Measurements from ENCODE around the gene FASTKD3. TPM values are rescaled to one million over a fixed set of nuclear protein-coding genes. Genes with fewer than 3 reads are reported as not detected.

FASTKD3 gene
- total and polyA plus RNA-seq, 2 donors (not counting 1 experiment from before 2014, with no cell fraction given): 12.7 to 19.0 TPM

DNA sequence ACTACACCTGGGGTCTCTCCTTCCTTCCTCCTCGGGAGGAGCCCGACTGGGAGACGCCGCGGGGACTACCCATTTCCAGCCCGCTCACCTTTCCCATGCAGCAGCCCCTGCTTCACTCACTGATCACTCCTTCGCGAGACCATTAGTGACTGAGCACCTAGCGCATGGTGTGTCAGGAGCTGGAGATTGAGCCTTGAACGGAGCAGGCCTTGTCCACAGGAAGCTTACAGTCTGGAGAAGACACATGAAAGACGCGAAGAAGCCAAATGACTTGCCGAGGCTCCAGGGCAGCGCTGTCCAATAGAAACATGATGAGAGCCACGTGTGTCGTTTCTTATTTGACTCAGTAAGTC lies 17.6 kb downstream of the FASTKD3 start:
- TF ChIP-seq EZH2 (IDR thresholded peaks at IDR 0.05; ENCODE audit: low read length, missing control alignments) (peak; percentile 25), CTCF (conservative IDR thresholded peaks at IDR 0.05 in 1 of 2, IDR thresholded peaks at IDR 0.05 in 1 of 2; ENCODE audit: low read depth in 1 of 2, low read length in 2 of 2) (no peak)
- Histone ChIP-seq H3K9ac (ENCODE audit: insufficient read depth, low read length) (no peak overlapping the region), H2AFZ (ENCODE audit: low read length) (no peak overlapping the region), H3K4me3 (replicated peaks in 1 of 4; ENCODE audit: control extremely low read depth in 1 of 4, insufficient read depth in 1 of 4, low read depth in 3 of 4, low read length in 4 of 4) (peak overlapping the region in 2 of 4 experiments; percentile 7 to 53), H3K27me3 (ENCODE audit: control insufficient read depth, insufficient read depth, low read length) (peaks cover 25% of the 10 kb centered on the region), H3K4me1 (ENCODE audit: control insufficient read depth, extremely low read depth, insufficient read depth, low read length) (no peaks in the 10 kb centered on the region), H3K27ac (ENCODE audit: insufficient read depth, low read length) (no peak overlapping the region), H3K79me2 (ENCODE audit: control insufficient read depth, insufficient read depth, low read length) (no peaks in the 10 kb centered on the region), H3K4me2 (ENCODE audit: extremely low read depth, insufficient read depth, low read length) (no peak overlapping the region), H3K36me3 (ENCODE audit: control insufficient read depth, insufficient read depth, low read length) (no peaks in the 10 kb centered on the region), H4K20me1 (ENCODE audit: control insufficient read depth, extremely low read depth, insufficient read depth, low read length) (no peaks in the 10 kb centered on the region), H3K9me3 (ENCODE audit: control insufficient read depth, insufficient read depth, low read depth, low read length) (no peaks in the 10 kb centered on the region)
- DNase-seq (ENCODE audit: low read depth in 2 of 2): no peak

DNA sequence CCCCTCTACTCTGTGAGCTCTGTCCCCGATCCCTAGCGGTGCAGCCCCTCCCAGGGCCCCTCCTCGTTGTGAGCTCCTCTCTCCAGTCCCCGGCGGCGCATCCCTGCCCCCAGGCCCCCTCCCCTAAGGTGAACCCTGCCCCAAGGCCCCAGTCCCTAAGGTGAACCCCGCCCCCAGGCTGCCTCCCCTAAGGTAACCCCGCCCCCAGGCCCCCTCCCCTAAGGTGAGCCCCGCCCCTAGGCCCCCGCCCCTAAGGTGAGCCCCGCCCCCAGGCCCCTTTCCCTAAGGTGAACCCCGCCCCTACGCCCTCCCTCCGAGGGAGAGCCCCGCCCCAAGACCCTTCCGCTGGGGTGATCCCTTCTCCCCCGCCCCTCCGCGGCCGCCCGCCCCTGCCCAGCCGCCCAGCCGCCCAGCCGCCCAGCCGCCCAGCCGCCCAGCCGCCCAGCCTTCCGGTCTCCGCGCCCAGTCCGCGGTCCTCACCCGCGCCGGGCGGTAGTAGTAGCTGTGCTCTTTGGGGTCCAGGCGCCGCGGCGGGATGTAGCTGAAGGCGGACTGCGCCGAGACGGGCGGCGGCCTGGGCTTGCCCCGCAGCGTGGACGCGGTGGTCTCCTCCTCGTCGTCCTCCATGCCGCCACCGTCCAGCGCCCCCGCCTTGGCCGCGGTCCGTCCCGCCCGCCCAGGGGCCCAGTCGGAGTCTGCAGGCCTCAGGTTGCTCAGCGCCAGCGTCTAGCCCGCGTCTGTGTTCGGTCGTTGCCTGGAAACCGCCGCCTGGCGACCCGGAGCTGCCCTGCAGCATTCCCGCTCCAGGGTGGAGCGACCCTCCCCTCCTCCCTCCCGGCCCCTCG lies 18.2 kb downstream of the FASTKD3 start, which contains the start of gene CFAP90:
Gene CFAP90, minus strand, starts transcription at position 739 of the 845 bp plus-strand sequence. Its CDS starts 112 bp downstream, at position 627.
- H3K27me3 ChIP-seq (ENCODE audit: control insufficient read depth, insufficient read depth, low read length): peaks cover 25% of the 10 kb centered on the region
- no peak within 1 kb of the TSS for H3K27ac ChIP-seq (ENCODE audit: insufficient read depth, low read length)
- H3K4me2 ChIP-seq (ENCODE audit: extremely low read depth, insufficient read depth, low read length): peak within 1 kb of the TSS; percentile 58
- peak within 1 kb of the TSS; percentile 59 for H2AFZ ChIP-seq (ENCODE audit: low read length)
- no peak within 1 kb of the TSS for H3K9ac ChIP-seq (ENCODE audit: insufficient read depth, low read length)
- DNase-seq (ENCODE audit: low read depth in 2 of 2): peak; percentile 38 to 62
- H3K9me3 ChIP-seq (ENCODE audit: control insufficient read depth, insufficient read depth, low read depth, low read length): no peaks in the 10 kb centered on the region
- H3K4me3 ChIP-seq (replicated peaks in 1 of 4; ENCODE audit: control extremely low read depth in 1 of 4, insufficient read depth in 1 of 4, low read depth in 3 of 4, low read length in 4 of 4): peak within 1 kb of the TSS in 2 of 4 experiments; percentile 41 to 53
- H3K36me3 ChIP-seq (ENCODE audit: control insufficient read depth, insufficient read depth, low read length): no peaks in the 10 kb centered on the region
- no peaks in the 10 kb centered on the region for H4K20me1 ChIP-seq (ENCODE audit: control insufficient read depth, extremely low read depth, insufficient read depth, low read length)
- H3K79me2 ChIP-seq (ENCODE audit: control insufficient read depth, insufficient read depth, low read length): no peaks in the 10 kb centered on the region
- H3K4me1 ChIP-seq (ENCODE audit: control insufficient read depth, extremely low read depth, insufficient read depth, low read length): no peaks in the 10 kb centered on the region
- TF ChIP-seq CTCF (conservative IDR thresholded peaks at IDR 0.05 in 1 of 2, IDR thresholded peaks at IDR 0.05 in 1 of 2; ENCODE audit: low read depth in 1 of 2, low read length in 2 of 2): peak; percentile 15 to 48
- no peak for TF ChIP-seq EZH2 (IDR thresholded peaks at IDR 0.05; ENCODE audit: low read length, missing control alignments)

DNA sequence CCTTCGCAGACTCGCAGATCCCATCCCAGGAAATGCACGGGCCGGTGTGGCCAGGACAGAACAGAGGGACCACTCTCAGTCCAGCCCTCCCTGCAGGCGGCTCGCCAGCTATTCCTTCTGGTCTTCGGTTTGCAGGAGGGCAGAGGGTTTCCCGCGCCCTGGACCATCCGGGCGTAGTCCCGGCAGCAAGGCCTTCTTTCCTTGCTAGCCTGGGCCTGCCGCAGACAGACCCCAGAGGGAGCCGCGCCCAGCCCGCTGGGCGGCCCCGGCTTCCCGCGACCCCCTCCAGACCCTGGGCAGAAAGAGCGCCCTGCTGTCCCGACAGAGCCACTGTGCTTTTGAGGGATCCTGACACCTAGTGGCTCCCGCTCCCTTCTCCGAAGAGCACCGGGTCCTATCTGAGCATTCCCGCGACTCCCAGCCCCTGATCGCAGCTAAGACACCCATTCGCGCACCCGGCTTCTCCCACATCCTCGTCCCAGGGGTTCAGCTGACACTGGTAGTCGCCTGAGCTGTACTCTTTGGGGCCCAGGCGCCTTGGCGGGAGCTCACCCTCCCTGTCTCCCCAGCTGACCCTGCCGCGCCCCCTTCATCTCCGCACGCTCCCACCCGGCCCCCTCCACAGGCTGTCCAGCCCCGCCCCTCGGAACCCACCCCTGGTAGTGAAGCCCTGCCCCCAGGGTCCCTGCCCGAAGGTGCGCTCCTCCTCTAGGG lies 19.0 kb downstream of the FASTKD3 start:
- Histone ChIP-seq H3K27me3 (ENCODE audit: control insufficient read depth, insufficient read depth, low read length) (peaks cover 25% of the 10 kb centered on the region), H3K9ac (ENCODE audit: insufficient read depth, low read length) (no peak overlapping the region), H3K4me1 (ENCODE audit: control insufficient read depth, extremely low read depth, insufficient read depth, low read length) (no peaks in the 10 kb centered on the region), H3K9me3 (ENCODE audit: control insufficient read depth, insufficient read depth, low read depth, low read length) (no peaks in the 10 kb centered on the region), H3K4me3 (replicated peaks in 1 of 4; ENCODE audit: control extremely low read depth in 1 of 4, insufficient read depth in 1 of 4, low read depth in 3 of 4, low read length in 4 of 4) (peak overlapping the region in 2 of 4 experiments; percentile 31 to 41), H3K79me2 (ENCODE audit: control insufficient read depth, insufficient read depth, low read length) (no peaks in the 10 kb centered on the region), H3K27ac (ENCODE audit: insufficient read depth, low read length) (no peak overlapping the region), H4K20me1 (ENCODE audit: control insufficient read depth, extremely low read depth, insufficient read depth, low read length) (no peaks in the 10 kb centered on the region), H3K4me2 (ENCODE audit: extremely low read depth, insufficient read depth, low read length) (peak overlapping the region; percentile 35), H3K36me3 (ENCODE audit: control insufficient read depth, insufficient read depth, low read length) (no peaks in the 10 kb centered on the region), H2AFZ (ENCODE audit: low read length) (no peak overlapping the region)
- TF ChIP-seq EZH2 (IDR thresholded peaks at IDR 0.05; ENCODE audit: low read length, missing control alignments) (peak; percentile 91), CTCF (conservative IDR thresholded peaks at IDR 0.05 in 1 of 2, IDR thresholded peaks at IDR 0.05 in 1 of 2; ENCODE audit: low read depth in 1 of 2, low read length in 2 of 2) (peak; percentile 0 to 21)
- no peak for DNase-seq (ENCODE audit: low read depth in 2 of 2)

Measured in fibroblast of lung (primary cell).